Measurements from ENCODE around the gene SEC23B.

The SEC23B gene

GRCh38 chr20:18609741-18610140 is 102.0 kb downstream of the SEC23B start:
- TF ChIP-seq NFIC (IDR thresholded peaks at IDR 0.05) (no peak), EGR1 (IDR thresholded peaks at IDR 0.05) (no peak), TAF1 (IDR thresholded peaks at IDR 0.05; ENCODE audit: low read depth) (no peak), YY1 (IDR thresholded peaks at IDR 0.05; ENCODE audit: low read depth) (no peak), CEBPB (IDR thresholded peaks at IDR 0.05) (no peak), USF1 (IDR thresholded peaks at IDR 0.05) (no peak), ZBTB7A (IDR thresholded peaks at IDR 0.05; ENCODE audit: low read depth) (no peak), TEAD4 (IDR thresholded peaks at IDR 0.05) (no peak), TCF12 (IDR thresholded peaks at IDR 0.05; ENCODE audit: low read depth) (no peak), MAX (IDR thresholded peaks at IDR 0.05) (no peak), EP300 (IDR thresholded peaks at IDR 0.05; ENCODE audit: borderline replicate concordance) (no peak), REST (IDR thresholded peaks at IDR 0.05; ENCODE audit: low read depth) (no peak), RAD21 (IDR thresholded peaks at IDR 0.05; ENCODE audit: low read depth) (no peak), FOXM1 (IDR thresholded peaks at IDR 0.05; ENCODE audit: borderline replicate concordance, low read depth) (no peak), CREB1 (IDR thresholded peaks at IDR 0.05; ENCODE audit: low read depth) (no peak)

Measured in Ishikawa (cell line).